Glomerular visceral epithelial cell (primary cell): ENCODE measurements around the gene BCR.

Source experiments
- DNase-seq: peaks from one replicate; pipeline ENCODE4 v3.0.0-alpha.2; 2016; ENCODE audit errors: extremely low spot score

BCR gene

DNA sequence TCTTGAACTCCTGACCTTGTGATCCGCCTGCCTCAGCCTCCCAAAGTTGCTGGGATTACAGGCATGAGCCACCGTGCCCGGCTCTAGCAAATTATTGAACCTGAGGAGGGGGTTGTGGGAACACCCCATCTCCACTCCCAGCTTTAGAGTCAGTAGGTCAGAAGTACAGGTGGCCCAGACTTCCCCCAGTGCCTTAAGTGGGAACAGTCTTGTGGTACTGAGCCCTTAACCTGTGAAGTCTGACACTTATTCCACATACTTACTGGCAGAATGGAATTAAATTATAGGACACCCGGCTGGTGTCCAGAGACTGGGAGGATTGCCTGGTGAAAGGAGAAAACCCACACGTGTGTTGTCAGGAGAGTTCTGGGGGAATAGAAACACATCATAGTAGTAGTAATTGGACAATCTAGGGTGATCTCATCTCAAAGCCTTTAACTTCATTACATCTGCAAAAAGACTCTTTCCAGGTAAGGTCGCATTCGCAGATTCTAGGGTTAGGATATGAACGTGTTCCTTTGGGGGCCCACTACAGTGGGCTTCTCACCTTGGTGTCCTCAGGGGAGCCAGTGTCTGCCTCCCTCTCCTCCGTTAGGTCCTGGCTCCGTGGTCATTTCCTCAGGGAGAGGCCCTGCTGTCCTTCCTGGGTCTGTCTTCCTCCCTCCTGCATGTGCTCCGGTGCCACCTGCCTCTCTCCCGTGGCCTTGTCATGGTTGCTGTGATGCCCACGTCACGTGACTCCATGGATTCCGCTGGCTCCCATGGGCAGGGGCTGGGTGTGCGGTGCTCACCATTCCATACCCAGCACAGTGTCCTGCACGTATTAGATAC lies 63.8 kb downstream of the BCR start:
- no peak for DNase-seq

DNA sequence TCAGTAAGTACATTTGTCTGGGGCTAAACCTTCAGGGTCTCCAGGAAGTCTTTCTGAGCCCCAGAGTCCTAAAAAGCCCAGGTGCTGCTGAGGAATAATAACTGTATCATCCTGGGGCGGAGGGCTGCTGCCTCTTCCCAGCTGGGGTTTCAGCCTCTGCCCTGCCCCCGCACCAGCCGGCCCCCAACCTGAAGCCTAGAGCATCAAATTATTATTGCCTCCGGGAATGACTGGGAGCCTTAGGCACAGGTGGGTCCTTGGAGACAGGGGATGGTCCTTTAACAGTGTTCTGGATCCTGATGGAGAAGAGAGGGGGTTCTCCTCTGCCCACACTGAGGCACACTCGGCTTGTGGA lies 64.4 kb downstream of the BCR start:
- DNase-seq, result no peak

DNA sequence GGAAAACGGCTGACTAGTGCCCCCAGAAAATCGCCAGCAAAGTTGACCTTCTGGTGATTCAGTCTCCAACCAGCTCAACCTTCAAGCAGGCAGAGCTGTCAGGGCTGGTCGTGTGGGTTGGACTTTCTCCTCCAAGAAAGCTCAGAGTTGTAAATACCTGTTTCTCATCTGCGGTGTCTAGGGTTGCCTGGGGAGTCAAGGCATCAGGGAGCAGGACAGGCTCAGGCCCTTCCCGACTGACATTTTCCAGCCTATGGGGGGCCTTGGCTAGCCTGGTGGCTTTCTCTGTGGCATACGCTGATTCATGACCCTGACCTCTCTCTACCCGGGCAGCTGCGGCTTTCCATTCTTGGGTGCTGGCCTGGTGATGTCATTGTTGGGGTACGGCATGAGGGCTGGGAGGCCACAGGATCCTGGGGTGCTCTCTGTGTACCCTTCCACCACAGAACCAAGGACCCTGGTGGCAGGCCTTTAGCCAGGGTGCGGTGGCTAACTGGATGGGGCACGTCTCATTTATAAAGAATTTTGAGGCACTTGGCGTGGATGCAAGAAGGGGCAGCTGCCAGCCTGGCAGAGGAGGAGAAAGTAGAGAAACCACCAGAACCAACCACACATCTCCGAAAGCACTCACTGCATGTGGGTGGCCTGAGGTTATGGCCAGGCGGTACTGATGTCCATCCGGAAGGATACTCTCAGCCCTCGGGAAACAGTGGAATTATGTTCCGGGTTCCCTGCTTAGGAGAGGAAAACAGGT lies 64.9 kb downstream of the BCR start:
- peak; percentile 94 for DNase-seq

DNA sequence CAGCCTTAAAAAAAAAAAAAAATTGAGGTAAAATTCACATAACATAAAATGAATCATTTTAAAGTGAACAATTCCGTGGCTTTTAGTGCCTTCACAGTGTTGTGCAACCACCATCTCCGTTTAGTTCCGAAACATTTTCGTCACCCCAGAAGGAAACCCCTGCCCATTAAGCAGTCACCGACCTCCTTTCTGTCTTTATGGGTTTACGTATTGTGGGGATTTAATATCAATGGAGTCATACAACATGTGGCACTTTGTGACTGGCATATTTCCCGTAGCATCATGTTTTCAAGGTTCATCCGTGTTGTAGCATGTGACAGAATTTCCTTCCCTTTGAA lies 65.5 kb downstream of the BCR start:
- DNase-seq, result no peak

DNA sequence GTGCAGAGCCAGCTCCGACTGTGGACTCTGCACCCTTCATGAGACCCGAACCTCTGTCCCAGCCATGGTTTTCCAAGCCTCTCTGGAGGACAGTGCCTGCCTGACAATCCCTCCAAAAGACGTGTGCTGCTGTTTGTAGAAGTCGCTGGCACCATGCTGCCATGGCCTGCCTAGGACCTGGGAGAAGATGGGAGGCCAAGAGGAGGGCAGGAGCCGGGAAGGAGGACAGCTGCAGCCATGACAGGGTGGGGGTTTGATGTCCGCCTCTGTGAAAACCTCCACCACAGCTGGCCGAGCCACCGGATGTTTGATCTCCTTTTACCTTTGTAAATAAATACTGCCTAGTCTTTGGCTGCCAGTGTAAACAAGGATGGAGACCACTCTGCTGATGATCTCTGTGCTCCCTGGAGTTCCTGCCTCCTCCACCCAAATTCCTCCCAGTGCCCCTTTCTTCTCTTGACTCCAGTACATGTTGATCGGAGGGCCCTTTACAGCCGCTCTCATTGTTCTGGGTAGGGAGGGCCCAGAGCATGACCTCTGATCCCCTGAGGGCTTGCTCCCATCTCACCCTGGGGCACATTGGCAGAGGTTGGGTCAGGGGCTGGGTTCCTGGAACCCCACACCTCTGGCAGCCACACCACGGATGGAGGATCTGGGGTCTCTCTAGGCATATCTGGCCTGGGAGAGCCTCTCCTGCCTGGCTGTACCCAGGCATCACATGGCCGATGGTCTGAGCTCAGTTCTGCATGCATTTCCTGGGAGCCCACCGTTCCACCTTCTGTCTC lies 66.9 kb downstream of the BCR start:
- DNase-seq, result no peak

DNA sequence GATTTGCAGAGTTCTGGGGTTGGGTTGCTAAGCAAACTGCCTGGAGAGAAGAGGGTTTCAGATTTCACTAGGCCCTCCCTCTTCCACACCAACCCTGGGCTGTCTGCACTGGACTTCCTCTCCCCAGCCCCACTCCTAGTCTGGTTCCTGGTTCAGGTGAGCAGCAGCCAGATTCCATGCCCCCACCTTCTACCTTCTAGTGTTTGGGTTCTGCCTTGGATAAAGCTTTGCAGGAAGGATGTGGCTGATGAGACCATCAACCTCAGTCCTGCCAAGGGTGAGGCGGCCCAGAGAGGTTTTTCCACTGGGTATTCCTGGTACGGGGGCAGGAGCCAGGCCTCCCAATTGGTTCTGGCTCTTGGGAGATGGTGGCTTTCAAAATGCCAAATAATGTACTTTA lies 68.3 kb downstream of the BCR start:
- DNase-seq, result no peak

DNA sequence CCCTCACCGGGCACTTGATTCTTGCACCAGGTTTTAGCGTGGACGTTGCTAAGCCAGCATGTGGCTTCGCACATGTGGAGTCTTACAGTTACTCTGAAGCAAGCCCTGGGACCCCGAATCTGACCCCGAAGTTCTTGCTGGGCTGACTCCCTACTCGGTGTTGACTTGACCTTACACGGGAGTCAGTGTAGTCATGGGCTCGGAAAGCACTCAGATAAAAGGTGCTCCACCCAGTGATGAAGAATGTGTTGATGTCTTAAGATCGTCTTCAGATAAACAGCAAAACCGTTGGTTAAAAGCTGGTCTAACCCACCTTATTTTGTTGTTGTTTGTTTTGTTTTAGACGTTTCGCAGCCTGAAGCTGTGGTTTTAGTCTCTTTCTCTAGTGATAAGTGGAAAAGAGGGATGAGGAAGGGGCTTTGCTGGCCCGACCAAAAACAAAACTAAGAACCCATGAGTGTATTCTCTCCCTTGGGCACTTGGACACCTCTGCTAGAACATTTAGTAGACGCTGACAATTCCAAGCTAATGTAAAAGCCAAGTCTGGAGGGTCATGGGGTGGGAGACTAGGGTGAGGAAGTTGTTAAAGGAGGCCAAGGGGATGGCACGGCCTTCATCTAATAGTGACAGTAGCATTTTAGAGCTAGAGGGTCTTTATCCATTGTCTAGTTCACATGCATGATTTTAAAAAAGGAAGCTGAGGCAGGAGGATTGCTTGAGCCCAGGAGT lies 69.9 kb downstream of the BCR start:
- no peak for DNase-seq

DNA sequence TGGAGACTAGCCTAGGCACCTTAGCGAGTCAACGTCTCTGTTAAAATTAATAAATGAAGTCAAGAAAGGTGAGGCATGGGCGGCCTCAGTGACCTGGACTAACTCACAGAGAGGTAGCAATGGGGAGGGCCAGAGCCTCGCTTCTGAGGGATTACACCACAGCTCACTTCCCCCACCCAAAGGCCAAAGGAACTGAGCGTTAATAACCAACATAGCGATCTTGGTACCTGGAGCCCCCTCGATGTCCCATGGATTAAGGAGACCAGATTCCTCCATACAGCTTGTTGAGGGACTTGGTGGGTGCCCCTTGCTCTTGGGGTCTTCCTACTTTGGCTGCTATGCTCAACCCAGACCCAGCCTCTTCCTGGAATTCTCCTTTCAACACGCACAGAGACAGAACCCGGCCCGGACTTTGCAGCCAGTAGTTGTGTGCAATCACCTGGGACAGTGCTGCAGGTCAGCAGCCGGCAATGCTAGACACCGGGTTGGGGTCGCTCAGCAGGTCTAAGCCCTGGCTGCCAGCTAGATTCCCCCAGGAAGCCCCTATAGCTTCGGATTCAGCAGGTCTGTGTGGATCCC lies 70.6 kb downstream of the BCR start:
- DNase-seq, result no peak

DNA sequence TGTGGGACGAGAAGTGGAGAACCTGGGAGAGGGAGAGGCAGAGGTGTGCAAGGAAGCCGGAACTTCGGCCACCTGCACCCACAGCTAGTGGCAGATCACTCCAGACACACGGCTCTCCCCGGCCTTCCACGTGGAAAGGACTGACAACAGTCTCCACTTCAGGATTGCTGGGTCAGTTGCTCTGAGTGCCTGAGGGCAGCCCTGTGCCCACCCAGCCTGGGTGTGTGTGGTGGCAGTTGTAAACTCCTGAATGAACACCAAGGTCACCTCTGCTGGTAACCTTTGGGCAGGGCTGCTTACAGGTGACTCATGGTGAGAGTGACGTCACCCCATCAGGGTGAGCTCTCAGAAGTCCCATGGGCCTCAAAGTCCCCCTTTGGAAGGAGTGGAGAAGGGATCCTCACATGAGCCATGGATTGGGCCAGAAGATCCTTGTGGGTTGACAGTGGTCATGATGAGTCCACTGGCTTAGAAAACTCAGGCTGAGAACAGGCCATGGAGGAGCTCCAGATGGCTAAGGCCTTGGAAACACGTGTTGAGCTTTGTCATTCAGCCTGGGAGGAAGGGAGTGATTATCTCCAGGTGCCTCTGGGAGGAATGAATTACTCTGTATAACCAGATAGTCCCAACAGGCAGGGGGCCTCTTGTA lies 71.3 kb downstream of the BCR start:
- no peak for DNase-seq

DNA sequence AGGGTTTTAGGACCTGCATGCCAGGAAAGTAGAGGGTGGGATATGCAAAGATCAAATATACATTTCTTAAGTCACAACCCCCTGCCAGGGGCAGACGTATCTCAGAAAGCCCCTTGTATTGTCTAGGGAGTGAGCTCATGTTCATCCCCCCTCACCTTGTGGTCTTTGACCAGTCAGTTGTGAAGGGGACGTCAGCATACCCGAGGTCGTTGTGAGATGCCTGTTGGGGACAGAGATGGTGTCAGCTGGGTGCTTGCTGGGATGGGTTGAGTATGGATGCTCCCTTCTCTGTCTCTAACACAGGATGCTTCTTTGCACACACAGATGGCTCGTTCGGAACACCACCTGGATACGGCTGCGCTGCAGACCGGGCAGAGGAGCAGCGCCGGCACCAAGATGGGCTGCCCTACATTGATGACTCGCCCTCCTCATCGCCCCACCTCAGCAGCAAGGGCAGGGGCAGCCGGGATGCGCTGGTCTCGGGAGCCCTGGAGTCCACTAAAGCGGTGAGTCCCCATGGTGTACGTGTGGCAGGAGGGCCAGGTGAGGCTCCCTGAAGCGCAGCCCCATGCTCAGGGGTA lies 73.3 kb downstream of the BCR start:
- no peak for DNase-seq

DNA sequence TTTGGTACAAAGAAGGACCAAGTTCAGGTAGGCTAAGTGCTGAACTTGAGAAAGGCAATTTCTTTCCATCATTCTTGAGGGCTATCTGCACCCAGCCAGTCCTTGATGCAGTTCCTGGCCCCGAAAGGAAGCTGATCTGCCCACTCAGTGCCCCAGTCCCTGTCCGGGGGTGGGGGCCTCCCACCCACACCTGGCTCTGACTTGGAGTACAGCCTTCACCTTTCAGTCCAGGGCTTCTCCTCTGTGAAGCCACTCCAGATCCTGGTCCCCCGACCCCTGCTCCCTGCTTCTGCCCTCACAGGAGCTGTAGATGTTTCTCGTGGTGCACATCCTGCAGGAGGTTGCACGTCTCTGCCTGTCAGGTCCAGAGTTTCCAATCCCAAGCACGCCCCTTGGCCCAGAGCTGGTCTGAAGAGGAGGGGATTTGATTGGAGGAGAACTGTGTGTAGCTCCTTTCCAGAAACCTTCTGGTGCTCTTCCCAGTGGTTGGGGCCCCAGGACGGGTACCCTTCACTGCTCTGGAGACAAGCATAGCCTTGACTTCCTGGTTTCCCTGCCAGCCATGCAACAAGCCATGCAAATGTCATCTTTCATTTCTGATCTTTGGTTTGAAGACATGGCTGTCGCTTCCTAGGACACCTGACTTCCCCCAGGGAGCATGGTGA lies 75.3 kb downstream of the BCR start:
- no peak for DNase-seq

DNA sequence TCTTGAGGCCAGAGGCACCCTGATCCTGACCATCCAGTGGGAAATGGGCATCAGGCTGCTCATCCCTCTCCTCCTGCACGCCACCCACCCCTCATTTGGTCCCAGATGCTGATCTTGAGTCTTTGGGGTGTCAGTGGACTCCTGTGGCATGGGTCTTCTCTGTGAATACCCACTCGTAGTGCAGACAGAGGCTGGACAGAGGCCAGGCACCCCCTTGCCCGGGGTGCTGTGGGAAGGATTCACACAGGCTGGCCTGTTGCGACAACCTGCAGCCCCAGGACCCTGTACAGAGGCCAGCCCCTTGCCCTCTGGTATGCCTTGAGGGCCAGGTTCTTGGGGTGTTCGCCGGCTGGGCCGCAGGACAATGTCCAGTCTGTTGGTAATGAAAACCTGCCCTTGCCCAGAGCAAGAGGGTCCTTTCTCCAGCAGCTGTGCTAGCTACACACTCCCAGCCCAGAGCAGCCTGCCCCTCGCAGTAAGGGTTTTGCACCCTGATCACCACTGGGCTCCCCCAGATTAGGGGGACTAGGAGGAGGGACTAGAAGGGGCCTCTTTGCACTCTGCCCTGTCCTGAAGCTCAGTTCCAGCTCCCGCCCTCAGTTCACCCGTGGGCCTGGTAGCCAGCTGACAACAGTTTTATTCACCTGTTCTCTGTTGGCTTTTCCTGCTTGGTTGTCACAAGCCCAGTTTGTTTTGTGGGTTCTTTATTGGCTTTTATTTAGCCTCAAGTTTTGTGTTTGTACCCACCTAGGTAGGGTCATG lies 76.0 kb downstream of the BCR start:
- no peak for DNase-seq

DNA sequence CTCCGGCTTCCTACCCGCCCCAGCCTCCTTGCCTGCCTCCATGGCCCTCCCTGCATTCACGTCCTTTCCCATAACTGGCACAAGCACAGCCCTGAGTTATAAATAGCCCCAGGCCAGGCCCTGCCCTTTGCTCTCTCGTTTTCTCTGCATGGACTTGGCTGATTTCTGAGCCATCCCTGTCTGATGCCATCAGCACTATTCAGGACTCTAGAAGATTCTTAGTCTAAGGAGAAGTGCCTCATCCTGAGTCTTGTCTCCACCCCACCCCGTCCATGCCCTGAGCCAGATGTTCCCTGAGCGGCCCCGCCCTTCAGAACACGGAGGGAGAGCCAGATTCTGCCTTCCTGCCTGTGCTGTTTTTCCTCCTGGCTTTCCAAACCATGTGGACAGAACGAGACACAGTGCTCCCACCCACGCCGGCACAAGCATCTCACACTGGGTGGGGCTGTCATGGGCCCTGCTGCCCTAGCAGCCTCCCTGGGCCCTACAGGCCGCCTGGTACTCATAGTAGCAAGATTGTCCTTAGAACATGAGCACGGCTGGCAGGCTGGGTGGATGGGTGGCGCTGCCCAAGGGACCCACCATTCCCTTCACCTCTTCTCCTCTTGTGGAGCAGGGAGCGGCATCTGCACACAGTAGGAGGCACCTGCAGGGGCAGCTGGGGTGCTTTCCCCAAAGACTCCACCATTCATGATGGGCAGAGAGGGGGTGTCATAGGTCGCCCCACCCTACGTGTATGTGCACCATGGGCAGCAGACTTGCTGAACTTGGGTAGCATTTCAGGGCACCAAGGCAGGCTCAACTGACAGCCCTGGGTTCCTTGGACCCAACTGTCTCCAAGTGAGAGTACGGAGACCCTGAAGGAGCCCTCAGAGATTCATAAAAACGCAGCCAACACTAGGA lies 76.9 kb downstream of the BCR start:
- DNase-seq, result no peak

DNA sequence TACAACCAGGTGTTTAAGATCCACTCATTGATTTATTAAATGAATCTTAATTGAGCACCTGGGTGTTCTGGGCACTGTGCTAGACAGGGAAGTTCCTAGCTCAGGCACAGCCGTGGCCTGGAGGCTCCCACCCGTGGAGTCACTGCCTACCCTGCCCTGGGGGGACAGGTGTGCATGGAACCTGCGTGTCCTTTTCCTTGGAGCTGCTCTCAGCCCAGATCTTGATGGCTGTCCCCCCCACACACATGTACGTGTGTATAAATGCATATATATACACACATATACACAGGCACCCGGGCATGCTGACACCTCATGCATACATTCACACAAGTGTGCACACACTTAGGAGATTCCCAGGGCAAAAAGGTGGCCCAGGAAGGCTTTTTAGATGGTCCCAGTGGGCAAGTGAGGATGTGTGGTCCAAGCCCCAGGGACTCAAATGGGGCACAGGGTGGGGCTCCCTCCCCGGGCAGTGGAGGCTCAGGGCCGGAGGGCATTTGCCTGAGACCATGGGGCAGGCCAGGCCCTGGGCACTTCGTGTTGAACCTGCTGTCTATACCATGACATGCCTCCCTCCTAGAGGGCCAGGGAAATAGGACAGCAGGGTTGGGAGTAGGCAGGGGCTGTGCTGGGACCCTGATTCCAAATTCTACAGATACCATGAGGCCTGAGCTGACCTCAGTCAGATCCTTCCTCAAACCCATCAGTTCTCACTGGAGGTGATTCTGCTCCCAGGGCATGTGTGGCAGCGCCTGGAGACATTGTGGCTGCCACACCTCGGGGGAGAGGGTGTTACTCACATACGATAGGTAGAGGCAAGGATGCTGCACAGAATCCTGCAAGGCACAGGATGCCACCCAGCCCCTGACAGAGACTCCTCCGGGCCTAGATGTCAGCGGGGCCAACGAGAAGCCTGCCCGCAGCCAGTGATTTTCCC lies 77.8 kb downstream of the BCR start:
- no peak for DNase-seq

DNA sequence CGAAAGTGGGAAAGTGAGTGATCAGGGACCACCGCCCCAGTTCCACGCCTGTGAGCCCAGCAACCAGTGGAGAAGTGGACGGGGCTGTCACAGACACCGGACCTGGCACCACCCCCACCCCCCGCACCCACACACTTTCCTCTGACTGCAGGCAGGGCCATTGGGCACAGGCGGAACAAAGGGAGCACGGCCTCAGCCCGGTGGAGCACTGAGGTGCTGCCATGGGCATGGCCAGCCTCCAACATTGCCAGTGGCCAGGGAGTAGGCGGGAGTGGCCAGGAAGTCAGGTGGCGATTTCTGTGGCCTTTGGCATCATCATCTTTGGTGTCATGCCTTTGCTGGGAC lies 78.5 kb downstream of the BCR start:
- DNase-seq, result no peak

DNA sequence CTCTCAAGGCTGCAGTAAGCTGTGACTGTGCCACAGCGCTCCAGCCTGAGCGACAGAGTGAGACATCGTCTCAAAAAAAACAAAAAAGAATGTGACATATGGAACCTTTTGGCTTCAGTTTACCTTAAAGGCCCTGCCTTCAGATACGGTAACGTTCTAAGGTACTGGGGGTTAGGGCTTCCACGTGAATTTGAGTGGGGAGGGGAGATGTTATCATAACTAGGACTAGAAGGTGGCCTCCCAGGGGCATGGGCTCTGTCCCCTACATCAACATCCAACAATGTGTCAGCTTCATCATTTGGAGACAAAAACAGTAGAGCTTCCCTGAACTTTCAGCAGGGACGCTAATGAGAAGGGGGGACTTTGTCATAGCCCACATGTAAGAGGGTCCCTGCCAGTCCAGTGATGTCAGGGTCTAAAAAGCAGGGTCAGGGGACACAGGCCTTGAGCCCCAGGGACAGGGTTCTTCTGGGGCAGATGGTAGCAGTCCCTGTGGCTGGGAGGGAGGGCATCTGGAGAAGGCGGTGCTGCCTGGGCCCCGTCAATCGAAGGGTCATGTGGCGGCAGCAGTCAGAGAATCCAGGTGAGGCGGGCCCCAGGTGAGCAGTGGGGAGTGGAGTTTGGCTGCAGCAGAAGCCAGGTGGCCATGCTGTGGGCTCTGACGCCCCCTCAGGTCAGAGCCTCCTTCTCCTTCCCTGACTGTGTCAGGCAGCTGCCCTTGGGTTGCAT lies 79.8 kb downstream of the BCR start:
- DNase-seq, result no peak
